MM.1S (cell line): ENCODE measurements around the gene PLEKHD1.

Source experiments
- CTCF ChIP-seq: fragments of 300-600 bp; sonication (generic); IDR thresholded peaks from 2 replicates; pipeline ENCODE4 v1.5.1; 2016; ENCODE audit warnings: antibody characterized with exemption, low read length, mixed read lengths
- EZH2 ChIP-seq: fragments of 300-600 bp; sonication (generic); optimal IDR thresholded peaks from 2 replicates; pipeline ENCODE3; 2017; ENCODE audit warnings: low read depth, mild to moderate bottlenecking, antibody characterized with exemption, low read length, mixed read lengths
- EZH2phosphoT487 ChIP-seq: fragments of 300-600 bp; sonication (generic); IDR thresholded peaks from 2 replicates; pipeline ENCODE4 v1.6.1; 2018; ENCODE audit warnings: antibody characterized with exemption, low read length

GRCh38 chr14:69579476-69579875, 94.9 kb downstream of the PLEKHD1 start:
- TF ChIP-seq CTCF (no peak), EZH2 (no peak), EZH2phosphoT487 (no peak)
